H1 (cell line): ENCODE data around the gene ANKRD50. TPM values are rescaled to one million over a fixed set of nuclear protein-coding genes. Genes with fewer than 3 reads are reported as not detected.
A peak's percentile ranks its signal among the peaks of the same experiment; 100 is the strongest.

Experiments used
- CTCF ChIA-PET: fragments of 300-600 bp; sonication (Branson Sonifier 250); formaldehyde crosslinking; loops from one replicate; lab custom pipeline; 2021; ENCODE audit not compliant: partially characterized antibody; lab: Charles Lee
- POLR2A ChIA-PET: fragments of 300-600 bp; sonication (Branson Sonifier 250); formaldehyde crosslinking; loops from one replicate; lab custom pipeline; 2021; ENCODE audit warnings: inconsistent platforms; ENCODE audit not compliant: partially characterized antibody; lab: Charles Lee
- DNase-seq, 2 experiments: peaks; one replicate each; pipeline versions ENCODE4 v3.0.0 to v3.0.0-alpha.2; 2010 to 2022; ENCODE audit warnings: low spot score in 2 of 2, low read depth in 1 of 2, mixed read lengths in 1 of 2
- FAIRE-seq: peaks from 2 replicates; lab custom pipeline; 2011; peaks lifted over from hg19 to GRCh38; lab: Jason Lieb, UNC
- H2AFZ ChIP-seq: 2 replicates; pipeline ENCODE4 v1.8.1; 2012; ENCODE audit warnings: low read length, inconsistent platforms
- H2AK5ac ChIP-seq: 2 replicates; pipeline ENCODE4 v1.6.1; 2013; ENCODE audit warnings: low read depth, low read length
- H2BK120ac ChIP-seq: replicated peaks from 2 replicates; pipeline ENCODE3; 2013; ENCODE audit warnings: low read depth, low read length, inconsistent platforms
- H2BK12ac ChIP-seq: 2 replicates; pipeline ENCODE4 v1.6.1; 2013; ENCODE audit warnings: low read depth, low read length
- H2BK15ac ChIP-seq: 2 replicates; pipeline ENCODE4 v1.6.1; 2013; ENCODE audit warnings: low read length
- H2BK20ac ChIP-seq: 2 replicates; pipeline ENCODE4 v1.6.1; 2013; ENCODE audit warnings: low read length
- H2BK5ac ChIP-seq: 2 replicates; pipeline ENCODE4 v1.6.1; 2013; ENCODE audit warnings: low read depth, low read length
- H3K14ac ChIP-seq: 2 replicates; pipeline ENCODE4 v1.6.1; 2013; ENCODE audit warnings: inconsistent platforms; ENCODE audit not compliant: insufficient read length
- H3K18ac ChIP-seq: 2 replicates; pipeline ENCODE4 v1.6.1; 2013; ENCODE audit warnings: low read length; ENCODE audit errors: extremely low read depth
- H3K23ac ChIP-seq: 2 replicates; pipeline ENCODE4 v1.6.1; 2013; ENCODE audit warnings: inconsistent platforms; ENCODE audit not compliant: insufficient read length
- H3K23me2 ChIP-seq: 2 replicates; pipeline ENCODE4 v1.6.1; 2013; ENCODE audit warnings: low read depth, low read length
- H3K27ac ChIP-seq: 2 replicates; pipeline ENCODE4 v1.6.1; 2011; ENCODE audit warnings: low read depth, low read length, inconsistent platforms
- H3K27me3 ChIP-seq, 4 experiments: replicated peaks in 1 of 4; 1 replicate in 1 of 4; 2 replicates in 3 of 4; pipeline versions ENCODE4 v1.6.1 to v1.8.1; 2011 to 2013; ENCODE audit warnings: low read length in 3 of 4, mild to moderate bottlenecking in 3 of 4, inconsistent platforms in 2 of 4, mixed read lengths in 2 of 4, moderate library complexity in 1 of 4; ENCODE audit not compliant: control insufficient read depth in 3 of 4, insufficient read depth in 3 of 4; ENCODE audit errors: extremely low read depth in 1 of 4
- H3K36me3 ChIP-seq, 4 experiments: 2 replicates each; pipeline versions ENCODE4 v1.6.1 to v1.8.1; 2011 to 2013; ENCODE audit warnings: mild to moderate bottlenecking in 4 of 4, low read length in 3 of 4, moderate library complexity in 2 of 4, control low read depth in 1 of 4, inconsistent platforms in 1 of 4; ENCODE audit not compliant: insufficient read depth in 4 of 4, control insufficient read depth in 2 of 4
- H3K4ac ChIP-seq: replicated peaks from 2 replicates; pipeline ENCODE3; 2013; ENCODE audit warnings: low read length, low read depth, mixed read lengths, inconsistent platforms; ENCODE audit not compliant: insufficient read length
- H3K4me1 ChIP-seq, 4 experiments: replicated peaks in 1 of 4; 1 replicate in 1 of 4; 2 replicates in 3 of 4; pipeline versions ENCODE4 v1.6.1 to v1.8.1; 2011 to 2013; ENCODE audit warnings: low read length in 3 of 4, inconsistent platforms in 2 of 4, mixed read lengths in 1 of 4; ENCODE audit not compliant: insufficient read depth in 4 of 4, control insufficient read depth in 3 of 4
- H3K4me2 ChIP-seq, 2 experiments: 2 replicates each; pipeline versions ENCODE4 v1.6.1 to v1.8.1; 2011 to 2013; ENCODE audit warnings: low read depth in 2 of 2, low read length in 2 of 2, control low read depth in 1 of 2, inconsistent platforms in 1 of 2, mild to moderate bottlenecking in 1 of 2; ENCODE audit not compliant: insufficient read depth in 1 of 2
- H3K4me3 ChIP-seq, 4 experiments: fragments of 200-600, 300-600 bp in 1 of 4; sonication (generic), shearing (Covaris generic), sonication (Bioruptor Twin) in 1 of 4; 2 replicates each; pipeline versions ENCODE4 v1.5.1 to v1.8.1; 2011 to 2016; ENCODE audit warnings: low read length in 4 of 4, low read depth in 3 of 4, control low read depth in 2 of 4, inconsistent platforms in 2 of 4, mild to moderate bottlenecking in 2 of 4, mixed read lengths in 1 of 4, moderate library complexity in 1 of 4; ENCODE audit not compliant: insufficient read depth in 2 of 4; ENCODE audit errors: extremely low read depth in 1 of 4
- H3K56ac ChIP-seq: replicated peaks from 2 replicates; pipeline ENCODE3; 2013; ENCODE audit warnings: low read depth, mild to moderate bottlenecking, mixed read lengths, low read length, inconsistent platforms; ENCODE audit not compliant: insufficient read length
- H3K79me1 ChIP-seq: 2 replicates; pipeline ENCODE4 v1.6.1; 2013; ENCODE audit warnings: low read depth, low read length, control low read depth
- H3K79me2 ChIP-seq, 2 experiments: 2 replicates each; pipeline versions ENCODE4 v1.6.1 to v1.8.1; 2012 to 2013; ENCODE audit warnings: low read length in 2 of 2, mild to moderate bottlenecking in 2 of 2, inconsistent platforms in 1 of 2; ENCODE audit not compliant: insufficient read depth in 2 of 2, control insufficient read depth in 1 of 2
- H3K9ac ChIP-seq, 4 experiments: replicated peaks in 1 of 4; 1 replicate in 1 of 4; 2 replicates in 3 of 4; pipeline versions ENCODE4 v1.6.1 to v1.8.1; 2011 to 2013; ENCODE audit warnings: low read depth in 3 of 4, low read length in 3 of 4, control low read depth in 2 of 4, mild to moderate bottlenecking in 2 of 4, moderate library complexity in 2 of 4, inconsistent platforms in 1 of 4; ENCODE audit errors: extremely low read depth in 1 of 4
- H3K9me3 ChIP-seq, 2 experiments: 2 replicates each; pipeline versions ENCODE4 v1.6.1 to v1.8.1; 2012 to 2013; ENCODE audit warnings: mild to moderate bottlenecking in 2 of 2, moderate library complexity in 2 of 2, control low read depth in 1 of 2, inconsistent platforms in 1 of 2, low read depth in 1 of 2, low read length in 1 of 2, mixed read lengths in 1 of 2; ENCODE audit not compliant: insufficient read depth in 2 of 2
- H4K20me1 ChIP-seq, 2 experiments: replicated peaks in 1 of 2; 2 replicates each; pipeline versions ENCODE3 to v1.8.1; 2011 to 2013; ENCODE audit warnings: inconsistent platforms in 2 of 2, low read length in 2 of 2, mild to moderate bottlenecking in 1 of 2; ENCODE audit not compliant: insufficient read depth in 2 of 2, control insufficient read depth in 1 of 2
- H4K5ac ChIP-seq: 2 replicates; pipeline ENCODE4 v1.6.1; 2013; ENCODE audit warnings: low read length, low read depth, mixed read lengths, inconsistent platforms; ENCODE audit not compliant: insufficient read length
- H4K8ac ChIP-seq: 2 replicates; pipeline ENCODE4 v1.8.0; 2013; ENCODE audit warnings: mild to moderate bottlenecking, moderate library complexity, low read length, inconsistent platforms; ENCODE audit not compliant: insufficient read depth; ENCODE audit errors: extremely low read depth
- H4K91ac ChIP-seq: replicated peaks from 2 replicates; pipeline ENCODE3; 2013; ENCODE audit warnings: low read length, mixed read lengths, inconsistent platforms; ENCODE audit not compliant: insufficient read length
- GTF2F1 ChIP-seq: IDR thresholded peaks from 2 replicates; pipeline ENCODE4 v1.6.1; 2012; ENCODE audit warnings: low read depth, low read length, improper control_type of control experiment, borderline replicate concordance
- HDAC2 ChIP-seq, 2 experiments: fragments of 300-600 bp in 1 of 2; sonication (generic) in 1 of 2; IDR thresholded peaks; 2 replicates each; pipeline ENCODE4 v1.6.1; 2011 to 2012; ENCODE audit warnings: low read depth in 2 of 2, low read length in 2 of 2, mild to moderate bottlenecking in 2 of 2, moderate library complexity in 2 of 2, borderline replicate concordance in 1 of 2, inconsistent platforms in 1 of 2
- JUN ChIP-seq: IDR thresholded peaks from 2 replicates; pipeline ENCODE4 v1.6.1; 2011; ENCODE audit warnings: low read depth, mild to moderate bottlenecking, improper control_type of control experiment, low read length
- KDM1A ChIP-seq: fragments of 200-600, 300-600 bp; sonication (generic); IDR thresholded peaks from 2 replicates; pipeline ENCODE4 v1.7.1; 2016; ENCODE audit warnings: mild to moderate bottlenecking, low read length, borderline replicate concordance
- SUZ12 ChIP-seq: fragments of 200-600 bp; sonication (generic); IDR thresholded peaks from 2 replicates; pipeline ENCODE4 v1.6.1; 2012; ENCODE audit warnings: mild to moderate bottlenecking, inconsistent platforms, low read length, moderate library complexity, mixed read lengths
- WGBS, 2 experiments: shearing (Covaris generic) in 1 of 2; methylation state at CpG; one replicate each; pipeline versions ENCODE4 v1.1.6 to v1.1.7; 2013 to 2015; ENCODE audit warnings: low lambda C conversion rate in 2 of 2, mixed read lengths in 2 of 2, inconsistent platforms in 1 of 2, low coverage in 1 of 2, missing lambda C conversion rate in 1 of 2; ENCODE audit not compliant: insufficient replicate concordance in 2 of 2, insufficient coverage in 1 of 2, insufficient read length in 1 of 2; ENCODE audit errors: extremely low coverage in 1 of 2, missing lambda C conversion rate in 1 of 2; 5-methylcytosine and 5-hydroxymethylcytosine counted together
- polyA plus RNA-seq, 7 experiments: library from polyadenylated mRNA; depleted of rRNA in 3 of 7; stranded (reverse) in 5 of 7; unstranded in 2 of 7; fragments of >200 nt in 5 of 7; fragments of 200-250 nt in 2 of 7; gene quantifications; 1 replicate in 5 of 7; 2 replicates in 1 of 7; 4 replicates in 1 of 7; pipeline versions ENCODE4 v1.2.1 to v1.2.3, GENCODE V29; 2011 to 2013; ENCODE audit warnings: missing spikeins in 2 of 7, mixed read lengths in 2 of 7
- total RNA-seq: library from RNA; stranded (reverse); fragmentation: NEBNext Ultra II Directional; extraction: Animal tissue kit (Norgen Biotek cat#: 25700); gene quantifications from 2 replicates; pipeline ENCODE4 v1.2.1, GENCODE V29; 2021

ANKRD50 gene
- total and polyA plus RNA-seq, 2 of the 8 experiments (the other 6 are each of a cell fraction or from before 2014, with no cell fraction given), result 8.5 to 25.0 TPM

DNA sequence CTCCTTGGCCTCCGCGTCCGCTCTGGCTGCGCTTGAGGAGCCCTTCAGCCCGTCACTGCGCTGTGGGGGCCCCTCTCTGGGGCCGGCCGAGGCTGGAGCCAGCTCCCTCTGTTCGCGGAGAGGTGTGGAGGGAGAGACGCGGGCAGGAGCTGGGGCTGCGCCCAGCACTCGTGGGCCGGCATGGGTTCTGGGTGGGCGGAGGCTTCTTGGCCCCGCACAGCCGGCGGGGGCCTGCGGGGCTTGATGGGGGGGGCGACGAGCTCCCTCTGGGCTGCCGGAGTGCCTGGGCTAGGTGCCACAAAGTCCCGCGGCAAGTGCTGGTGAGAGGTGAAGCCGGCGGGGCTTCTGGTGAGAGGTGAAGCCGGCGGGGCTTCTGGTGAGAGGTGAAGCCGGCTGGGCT is 61.9 kb downstream of the ANKRD50 start:
- CTCF ChIA-PET, result no interaction called here
- FAIRE-seq (no peak), DNase-seq (no peak)
- Histone ChIP-seq H2AFZ (no peak overlapping the region), H2BK5ac (no peak overlapping the region), H2BK20ac (no peak overlapping the region), H4K20me1 (no peaks in the 10 kb centered on the region), H4K91ac (no peak overlapping the region), H3K4me3 (no peak overlapping the region), H3K23ac (no peak overlapping the region), H3K23me2 (no peaks in the 10 kb centered on the region), H3K79me1 (no peaks in the 10 kb centered on the region), H3K36me3 (no peaks in the 10 kb centered on the region), H3K9ac (no peak overlapping the region), H3K9me3 (no peaks in the 10 kb centered on the region; a peak in 1 of 4 replicates), H2BK120ac (no peak overlapping the region), H3K4me2 (no peak overlapping the region), H3K27ac (no peak overlapping the region), H4K5ac (no peak overlapping the region), H3K14ac (no peak overlapping the region), H3K79me2 (no peaks in the 10 kb centered on the region), H3K4ac (no peak overlapping the region), H3K56ac (no peak overlapping the region), H2AK5ac (no peak overlapping the region), H3K18ac (no peak overlapping the region), H2BK12ac (no peak overlapping the region), H4K8ac (peak overlapping the region; percentile 85; the same call in 1 of the 2 replicates), H3K27me3 (no peaks in the 10 kb centered on the region), H2BK15ac (no peak overlapping the region), H3K4me1 (no peaks in the 10 kb centered on the region; a peak in 1 of 7 replicates)
- POLR2A ChIA-PET, result no interaction called here
- 96% methylated on average over 19 of the region's 30 CpGs; no CpG with 5 or more reads in 1 of the 2 experiments for WGBS, 2 experiments
- TF ChIP-seq GTF2F1 (no peak), HDAC2 (IDR thresholded peaks at IDR 0.05; ENCODE audit: borderline replicate concordance in 1 of 2, low read depth in 2 of 2, low read length in 2 of 2) (no peak), SUZ12 (no peak), KDM1A (no peak), JUN (no peak)
